Panc1 (cell line): ENCODE measurements around the gene KIF21B. TPM values are rescaled to one million over a fixed set of nuclear protein-coding genes. Genes with fewer than 3 reads are reported as not detected.
"Not testable (repeated sequence)": the region's sequence is repeated elsewhere in the genome, so short reads cannot be mapped to it uniquely, and the experiment has no call there.

Source experiments
- ATAC-seq: fragments of 200-7000 bp; cut with Tn5 transposase; 2 replicates; pipeline ENCODE4 v1.9.1; 2020; ENCODE audit warnings: mild to moderate bottlenecking, moderate library complexity
- BruUV-seq: library from RNA; stranded (reverse); fragments of 400-500 nt; replicated peaks from 2 replicates; lab custom pipeline; 2021; lab: Mats Ljungman, UMichigan
- CTCF ChIA-PET: fragments of 300-600 bp; sonication (Branson Sonifier 250); formaldehyde crosslinking; loops from one replicate; lab custom pipeline; 2022; ENCODE audit warnings: antibody characterized with exemption; lab: Charles Lee
- POLR2A ChIA-PET: fragments of 300-600 bp; sonication (Branson Sonifier 250); formaldehyde crosslinking; loops from one replicate; lab custom pipeline; 2022; ENCODE audit warnings: antibody characterized with exemption; lab: Charles Lee
- DNase-seq: peaks from one replicate; pipeline ENCODE4 v3.0.0-alpha.2; 2010; ENCODE audit warnings: low read depth, low spot score
- H3K27ac ChIP-seq: 2 replicates; pipeline ENCODE4 v1.5.1; 2011; ENCODE audit warnings: mild to moderate bottlenecking, low read length, inconsistent platforms
- H3K27me3 ChIP-seq: fragments of 200-500 bp; sonication (Bioruptor generic); 2 replicates; pipeline ENCODE4 v1.6.0; 2014; ENCODE audit warnings: low read length, inconsistent platforms; ENCODE audit not compliant: control insufficient read depth, insufficient read depth
- H3K36me3 ChIP-seq: fragments of 200-500 bp; sonication (Bioruptor generic); 2 replicates; pipeline ENCODE4 v1.5.1; 2014; ENCODE audit warnings: inconsistent platforms, mild to moderate bottlenecking, low read length, moderate library complexity; ENCODE audit not compliant: control insufficient read depth, insufficient read depth
- H3K4me1 ChIP-seq: 2 replicates; pipeline ENCODE4 v1.5.1; 2011; ENCODE audit warnings: inconsistent platforms, mild to moderate bottlenecking, low read length, moderate library complexity; ENCODE audit not compliant: control insufficient read depth, insufficient read depth
- H3K4me3 ChIP-seq, 2 experiments: 2 replicates each; pipeline ENCODE4 v1.5.1; 2011 to 2012; ENCODE audit warnings: low read depth in 2 of 2, low read length in 2 of 2, mild to moderate bottlenecking in 2 of 2, inconsistent platforms in 1 of 2, moderate library complexity in 1 of 2
- H3K9me3 ChIP-seq: fragments of 200-500 bp; sonication (Bioruptor generic); 2 replicates; pipeline ENCODE4 v1.5.1; 2014; ENCODE audit warnings: low read depth, mild to moderate bottlenecking, inconsistent platforms, low read length, moderate library complexity; ENCODE audit not compliant: control insufficient read depth, insufficient read depth
- CTCF ChIP-seq: fragments of 450-650 bp; IDR thresholded peaks from 2 replicates; pipeline ENCODE4 v1.5.1; 2017; ENCODE audit warnings: mild to moderate bottlenecking
- POLR2AphosphoS5 ChIP-seq: IDR thresholded peaks from 2 replicates; pipeline ENCODE4 v1.6.1; 2012; ENCODE audit warnings: mild to moderate bottlenecking, low read depth, low read length, moderate library complexity
- REST ChIP-seq, 2 experiments: IDR thresholded peaks; 2 replicates each; pipeline ENCODE4 v1.6.1; 2011 to 2012; ENCODE audit warnings: low read depth in 2 of 2, control low read depth in 1 of 2, low read length in 1 of 2, mild to moderate bottlenecking in 1 of 2, moderate library complexity in 1 of 2; ENCODE audit not compliant: insufficient read depth in 1 of 2
- SIN3A ChIP-seq: IDR thresholded peaks from 2 replicates; pipeline ENCODE4 v1.6.1; 2012; ENCODE audit warnings: low read depth, mild to moderate bottlenecking, low read length, moderate library complexity, borderline replicate concordance; ENCODE audit not compliant: insufficient read depth
- TCF7L2 ChIP-seq: IDR thresholded peaks from 2 replicates; pipeline ENCODE4 v1.6.1; 2011; ENCODE audit warnings: mild to moderate bottlenecking, low read depth, low read length, inconsistent platforms
- in situ Hi-C: cut with HindIII; loops from 2 replicates; pipeline ENCODE4 v1.10.0; 2016; ENCODE audit warnings: low sequenced_read_pairs, low pct_unique_long_range_greater_than_20kb
- intact Hi-C: fragments of 100-400 bp; cut with micrococcal nuclease; formaldehyde crosslinking; loops from one replicate; pipeline ENCODE4 v1.10.0; 2022; ENCODE audit not compliant: unreplicated experiment
- total RNA-seq: library from RNA; stranded (reverse); gene quantifications from one replicate; pipeline ENCODE4 v1.2.1, GENCODE V29; 2021; ENCODE audit not compliant: unreplicated experiment

Gene KIF21B
- total RNA-seq, 1 experiment from 2014 or later, result 0.46 TPM

- H3K4me1 ChIP-seq, result no peaks in the 10 kb centered on the region
- CTCF ChIA-PET, result interaction anchor here (0.6 kb wide), 1 partner anchor 352 kb away, joined by 5 read pairs; no protein-coding TSS in a partner anchor
- intact Hi-C loops, result no loop called here
These were observed 84.6 kb downstream of the KIF21B start for GRCh38 chr1:200938955-200939354.

GRCh38 chr1:200935286-200935962 lies 88.1 kb downstream of the KIF21B start:
- not testable (repeated sequence) for ATAC-seq

More at GRCh38 chr1:200938955-200939354, 84.6 kb downstream of the KIF21B start:
- no peak overlapping the region for H3K4me3 ChIP-seq
- ATAC-seq (no peak), DNase-seq (no peak)
- in situ Hi-C loops, result no loop called here
- no TSS peak for BruUV-seq
- no peaks in the 10 kb centered on the region for H3K9me3 ChIP-seq
- H3K36me3 ChIP-seq, result no peaks in the 10 kb centered on the region
- no peak overlapping the region for H3K27ac ChIP-seq
- POLR2A ChIA-PET, result no interaction called here
- H3K27me3 ChIP-seq, result no peaks in the 10 kb centered on the region
- TF ChIP-seq SIN3A (no peak), POLR2AphosphoS5 (no peak), REST (IDR thresholded peaks at IDR 0.05; ENCODE audit: insufficient read depth in 1 of 2, low read depth in 2 of 2, low read length in 1 of 2) (no peak), CTCF (no peak)

GRCh38 chr1:200934676-200935245 lies 88.8 kb downstream of the KIF21B start:
- H3K4me3 ChIP-seq, result no peak overlapping the region
- ATAC-seq (no peak), DNase-seq (no peak)
- in situ Hi-C loops (no loop called here), intact Hi-C loops (no loop called here)
- POLR2A ChIA-PET, result no interaction called here
- CTCF ChIA-PET, result interaction anchor here (0.7 kb wide), 1 partner anchor 188 kb away, joined by 7 read pairs; no protein-coding TSS in a partner anchor
- BruUV-seq, result no TSS peak
- H3K9me3 ChIP-seq, result no peaks in the 10 kb centered on the region
- H3K27me3 ChIP-seq, result no peaks in the 10 kb centered on the region
- H3K4me1 ChIP-seq, result no peaks in the 10 kb centered on the region
- H3K27ac ChIP-seq, result no peak overlapping the region
- no peaks in the 10 kb centered on the region for H3K36me3 ChIP-seq
- TF ChIP-seq REST (IDR thresholded peaks at IDR 0.05; ENCODE audit: insufficient read depth in 1 of 2, low read depth in 2 of 2, low read length in 1 of 2) (no peak), TCF7L2 (no peak), CTCF (no peak), SIN3A (no peak), POLR2AphosphoS5 (no peak)

More at GRCh38 chr1:200935286-200935962, 88.1 kb downstream of the KIF21B start:
- H3K4me1 ChIP-seq, BruUV-seq, in situ Hi-C loops, H3K36me3 ChIP-seq, POLR2A ChIA-PET, H3K4me3 ChIP-seq, H3K27ac ChIP-seq, DNase-seq, H3K9me3 ChIP-seq, intact Hi-C loops, H3K27me3 ChIP-seq: not testable (repeated sequence)
- CTCF ChIA-PET, result interaction anchor here (0.7 kb wide), 1 partner anchor 189 kb away, joined by 7 read pairs; no protein-coding TSS in a partner anchor
